H1 (cell line): ENCODE data around the gene NCF2. TPM values are rescaled to one million over a fixed set of nuclear protein-coding genes. Genes with fewer than 3 reads are reported as not detected.
A peak's percentile ranks its signal among the peaks of the same experiment; 100 is the strongest.

ENCODE experiments used
- CTCF ChIA-PET: fragments of 300-600 bp; sonication (Branson Sonifier 250); formaldehyde crosslinking; loops from one replicate; lab custom pipeline; 2021; ENCODE audit not compliant: partially characterized antibody; lab: Charles Lee
- POLR2A ChIA-PET: fragments of 300-600 bp; sonication (Branson Sonifier 250); formaldehyde crosslinking; loops from one replicate; lab custom pipeline; 2021; ENCODE audit warnings: inconsistent platforms; ENCODE audit not compliant: partially characterized antibody; lab: Charles Lee
- DNase-seq, 2 experiments: peaks; one replicate each; pipeline versions ENCODE4 v3.0.0 to v3.0.0-alpha.2; 2010 to 2022; ENCODE audit warnings: low spot score in 2 of 2, low read depth in 1 of 2, mixed read lengths in 1 of 2
- FAIRE-seq: peaks from 2 replicates; lab custom pipeline; 2011; peaks lifted over from hg19 to GRCh38; lab: Jason Lieb, UNC
- H2AFZ ChIP-seq: 2 replicates; pipeline ENCODE4 v1.8.1; 2012; ENCODE audit warnings: low read length, inconsistent platforms
- H2AK5ac ChIP-seq: 2 replicates; pipeline ENCODE4 v1.6.1; 2013; ENCODE audit warnings: low read depth, low read length
- H2BK120ac ChIP-seq: replicated peaks from 2 replicates; pipeline ENCODE3; 2013; ENCODE audit warnings: low read depth, low read length, inconsistent platforms
- H2BK12ac ChIP-seq: 2 replicates; pipeline ENCODE4 v1.6.1; 2013; ENCODE audit warnings: low read depth, low read length
- H2BK15ac ChIP-seq: 2 replicates; pipeline ENCODE4 v1.6.1; 2013; ENCODE audit warnings: low read length
- H2BK20ac ChIP-seq: 2 replicates; pipeline ENCODE4 v1.6.1; 2013; ENCODE audit warnings: low read length
- H2BK5ac ChIP-seq: 2 replicates; pipeline ENCODE4 v1.6.1; 2013; ENCODE audit warnings: low read depth, low read length
- H3K14ac ChIP-seq: 2 replicates; pipeline ENCODE4 v1.6.1; 2013; ENCODE audit warnings: inconsistent platforms; ENCODE audit not compliant: insufficient read length
- H3K18ac ChIP-seq: 2 replicates; pipeline ENCODE4 v1.6.1; 2013; ENCODE audit warnings: low read length; ENCODE audit errors: extremely low read depth
- H3K23ac ChIP-seq: 2 replicates; pipeline ENCODE4 v1.6.1; 2013; ENCODE audit warnings: inconsistent platforms; ENCODE audit not compliant: insufficient read length
- H3K23me2 ChIP-seq: 2 replicates; pipeline ENCODE4 v1.6.1; 2013; ENCODE audit warnings: low read depth, low read length
- H3K27ac ChIP-seq: 2 replicates; pipeline ENCODE4 v1.6.1; 2011; ENCODE audit warnings: low read depth, low read length, inconsistent platforms
- H3K27me3 ChIP-seq, 4 experiments: replicated peaks in 1 of 4; 1 replicate in 1 of 4; 2 replicates in 3 of 4; pipeline versions ENCODE4 v1.6.1 to v1.8.1; 2011 to 2013; ENCODE audit warnings: low read length in 3 of 4, mild to moderate bottlenecking in 3 of 4, inconsistent platforms in 2 of 4, mixed read lengths in 2 of 4, moderate library complexity in 1 of 4; ENCODE audit not compliant: control insufficient read depth in 3 of 4, insufficient read depth in 3 of 4; ENCODE audit errors: extremely low read depth in 1 of 4
- H3K36me3 ChIP-seq, 4 experiments: 2 replicates each; pipeline versions ENCODE4 v1.6.1 to v1.8.1; 2011 to 2013; ENCODE audit warnings: mild to moderate bottlenecking in 4 of 4, low read length in 3 of 4, moderate library complexity in 2 of 4, control low read depth in 1 of 4, inconsistent platforms in 1 of 4; ENCODE audit not compliant: insufficient read depth in 4 of 4, control insufficient read depth in 2 of 4
- H3K4ac ChIP-seq: replicated peaks from 2 replicates; pipeline ENCODE3; 2013; ENCODE audit warnings: low read length, low read depth, mixed read lengths, inconsistent platforms; ENCODE audit not compliant: insufficient read length
- H3K4me1 ChIP-seq, 4 experiments: replicated peaks in 1 of 4; 1 replicate in 1 of 4; 2 replicates in 3 of 4; pipeline versions ENCODE4 v1.6.1 to v1.8.1; 2011 to 2013; ENCODE audit warnings: low read length in 3 of 4, inconsistent platforms in 2 of 4, mixed read lengths in 1 of 4; ENCODE audit not compliant: insufficient read depth in 4 of 4, control insufficient read depth in 3 of 4
- H3K4me2 ChIP-seq, 2 experiments: 2 replicates each; pipeline versions ENCODE4 v1.6.1 to v1.8.1; 2011 to 2013; ENCODE audit warnings: low read depth in 2 of 2, low read length in 2 of 2, control low read depth in 1 of 2, inconsistent platforms in 1 of 2, mild to moderate bottlenecking in 1 of 2; ENCODE audit not compliant: insufficient read depth in 1 of 2
- H3K4me3 ChIP-seq, 4 experiments: fragments of 200-600, 300-600 bp in 1 of 4; sonication (generic), shearing (Covaris generic), sonication (Bioruptor Twin) in 1 of 4; 2 replicates each; pipeline versions ENCODE4 v1.5.1 to v1.8.1; 2011 to 2016; ENCODE audit warnings: low read length in 4 of 4, low read depth in 3 of 4, control low read depth in 2 of 4, inconsistent platforms in 2 of 4, mild to moderate bottlenecking in 2 of 4, mixed read lengths in 1 of 4, moderate library complexity in 1 of 4; ENCODE audit not compliant: insufficient read depth in 2 of 4; ENCODE audit errors: extremely low read depth in 1 of 4
- H3K56ac ChIP-seq: replicated peaks from 2 replicates; pipeline ENCODE3; 2013; ENCODE audit warnings: low read depth, mild to moderate bottlenecking, mixed read lengths, low read length, inconsistent platforms; ENCODE audit not compliant: insufficient read length
- H3K79me1 ChIP-seq: 2 replicates; pipeline ENCODE4 v1.6.1; 2013; ENCODE audit warnings: low read depth, low read length, control low read depth
- H3K79me2 ChIP-seq, 2 experiments: 2 replicates each; pipeline versions ENCODE4 v1.6.1 to v1.8.1; 2012 to 2013; ENCODE audit warnings: low read length in 2 of 2, mild to moderate bottlenecking in 2 of 2, inconsistent platforms in 1 of 2; ENCODE audit not compliant: insufficient read depth in 2 of 2, control insufficient read depth in 1 of 2
- H3K9ac ChIP-seq, 4 experiments: replicated peaks in 1 of 4; 1 replicate in 1 of 4; 2 replicates in 3 of 4; pipeline versions ENCODE4 v1.6.1 to v1.8.1; 2011 to 2013; ENCODE audit warnings: low read depth in 3 of 4, low read length in 3 of 4, control low read depth in 2 of 4, mild to moderate bottlenecking in 2 of 4, moderate library complexity in 2 of 4, inconsistent platforms in 1 of 4; ENCODE audit errors: extremely low read depth in 1 of 4
- H3K9me3 ChIP-seq, 2 experiments: 2 replicates each; pipeline versions ENCODE4 v1.6.1 to v1.8.1; 2012 to 2013; ENCODE audit warnings: mild to moderate bottlenecking in 2 of 2, moderate library complexity in 2 of 2, control low read depth in 1 of 2, inconsistent platforms in 1 of 2, low read depth in 1 of 2, low read length in 1 of 2, mixed read lengths in 1 of 2; ENCODE audit not compliant: insufficient read depth in 2 of 2
- H4K20me1 ChIP-seq, 2 experiments: replicated peaks in 1 of 2; 2 replicates each; pipeline versions ENCODE3 to v1.8.1; 2011 to 2013; ENCODE audit warnings: inconsistent platforms in 2 of 2, low read length in 2 of 2, mild to moderate bottlenecking in 1 of 2; ENCODE audit not compliant: insufficient read depth in 2 of 2, control insufficient read depth in 1 of 2
- H4K5ac ChIP-seq: 2 replicates; pipeline ENCODE4 v1.6.1; 2013; ENCODE audit warnings: low read length, low read depth, mixed read lengths, inconsistent platforms; ENCODE audit not compliant: insufficient read length
- H4K8ac ChIP-seq: 2 replicates; pipeline ENCODE4 v1.8.0; 2013; ENCODE audit warnings: mild to moderate bottlenecking, moderate library complexity, low read length, inconsistent platforms; ENCODE audit not compliant: insufficient read depth; ENCODE audit errors: extremely low read depth
- H4K91ac ChIP-seq: replicated peaks from 2 replicates; pipeline ENCODE3; 2013; ENCODE audit warnings: low read length, mixed read lengths, inconsistent platforms; ENCODE audit not compliant: insufficient read length
- BACH1 ChIP-seq: IDR thresholded peaks from 2 replicates; pipeline ENCODE4 v1.6.1; 2012; ENCODE audit warnings: low read length, improper control_type of control experiment
- BRCA1 ChIP-seq: IDR thresholded peaks from 2 replicates; pipeline ENCODE4 v1.6.1; 2012; ENCODE audit warnings: low read depth, low read length, improper control_type of control experiment
- CBX5 ChIP-seq: fragments of 300-800, 300-1000 bp; sonication (generic); IDR thresholded peaks from 2 replicates; pipeline ENCODE4 v1.7.1; 2016; ENCODE audit warnings: antibody characterized with exemption, low read length, low read depth
- CREB1 ChIP-seq: IDR thresholded peaks from 2 replicates; pipeline ENCODE4 v1.6.1; 2012; ENCODE audit warnings: inconsistent platforms
- GTF2F1 ChIP-seq: IDR thresholded peaks from 2 replicates; pipeline ENCODE4 v1.6.1; 2012; ENCODE audit warnings: low read depth, low read length, improper control_type of control experiment, borderline replicate concordance
- NANOG ChIP-seq: IDR thresholded peaks from 2 replicates; pipeline ENCODE4 v1.6.1; 2011; ENCODE audit warnings: low read length, low read depth, mild to moderate bottlenecking, inconsistent platforms; ENCODE audit not compliant: insufficient read depth, poor library complexity, severe bottlenecking
- PHF8 ChIP-seq: fragments of 200-600 bp; sonication (generic); conservative IDR thresholded peaks from 2 replicates; pipeline ENCODE4 v1.7.1; 2012; ENCODE audit warnings: low read depth, mild to moderate bottlenecking, inconsistent platforms, low read length, moderate library complexity
- POLR2AphosphoS5 ChIP-seq: IDR thresholded peaks from 2 replicates; pipeline ENCODE4 v1.6.1; 2011; ENCODE audit warnings: low read depth, low read length
- SAP30 ChIP-seq: fragments of 300-600 bp; sonication (generic); IDR thresholded peaks from 2 replicates; pipeline ENCODE4 v1.7.1; 2012; ENCODE audit warnings: low read length, moderate library complexity, mild to moderate bottlenecking, inconsistent platforms; ENCODE audit not compliant: insufficient read depth, insufficient replicate concordance
- WGBS, 2 experiments: shearing (Covaris generic) in 1 of 2; methylation state at CpG; one replicate each; pipeline versions ENCODE4 v1.1.6 to v1.1.7; 2013 to 2015; ENCODE audit warnings: low lambda C conversion rate in 2 of 2, mixed read lengths in 2 of 2, inconsistent platforms in 1 of 2, low coverage in 1 of 2, missing lambda C conversion rate in 1 of 2; ENCODE audit not compliant: insufficient replicate concordance in 2 of 2, insufficient coverage in 1 of 2, insufficient read length in 1 of 2; ENCODE audit errors: extremely low coverage in 1 of 2, missing lambda C conversion rate in 1 of 2; 5-methylcytosine and 5-hydroxymethylcytosine counted together
- polyA plus RNA-seq, 7 experiments: library from polyadenylated mRNA; depleted of rRNA in 3 of 7; stranded (reverse) in 5 of 7; unstranded in 2 of 7; fragments of >200 nt in 5 of 7; fragments of 200-250 nt in 2 of 7; gene quantifications; 1 replicate in 5 of 7; 2 replicates in 1 of 7; 4 replicates in 1 of 7; pipeline versions ENCODE4 v1.2.1 to v1.2.3, GENCODE V29; 2011 to 2013; ENCODE audit warnings: missing spikeins in 2 of 7, mixed read lengths in 2 of 7
- total RNA-seq: library from RNA; stranded (reverse); fragmentation: NEBNext Ultra II Directional; extraction: Animal tissue kit (Norgen Biotek cat#: 25700); gene quantifications from 2 replicates; pipeline ENCODE4 v1.2.1, GENCODE V29; 2021
- TF ChIP-seq, protein P1 (sequence below): IDR thresholded peaks from 2 replicates; pipeline ENCODE4 v1.6.1; 2011; ENCODE audit warnings: low read depth, mild to moderate bottlenecking, low read length; ENCODE audit not compliant: insufficient read depth

NCF2 gene
- total and polyA plus RNA-seq, 2 of the 8 experiments (the other 6 are each of a cell fraction or from before 2014, with no cell fraction given), result not detected

DNA sequence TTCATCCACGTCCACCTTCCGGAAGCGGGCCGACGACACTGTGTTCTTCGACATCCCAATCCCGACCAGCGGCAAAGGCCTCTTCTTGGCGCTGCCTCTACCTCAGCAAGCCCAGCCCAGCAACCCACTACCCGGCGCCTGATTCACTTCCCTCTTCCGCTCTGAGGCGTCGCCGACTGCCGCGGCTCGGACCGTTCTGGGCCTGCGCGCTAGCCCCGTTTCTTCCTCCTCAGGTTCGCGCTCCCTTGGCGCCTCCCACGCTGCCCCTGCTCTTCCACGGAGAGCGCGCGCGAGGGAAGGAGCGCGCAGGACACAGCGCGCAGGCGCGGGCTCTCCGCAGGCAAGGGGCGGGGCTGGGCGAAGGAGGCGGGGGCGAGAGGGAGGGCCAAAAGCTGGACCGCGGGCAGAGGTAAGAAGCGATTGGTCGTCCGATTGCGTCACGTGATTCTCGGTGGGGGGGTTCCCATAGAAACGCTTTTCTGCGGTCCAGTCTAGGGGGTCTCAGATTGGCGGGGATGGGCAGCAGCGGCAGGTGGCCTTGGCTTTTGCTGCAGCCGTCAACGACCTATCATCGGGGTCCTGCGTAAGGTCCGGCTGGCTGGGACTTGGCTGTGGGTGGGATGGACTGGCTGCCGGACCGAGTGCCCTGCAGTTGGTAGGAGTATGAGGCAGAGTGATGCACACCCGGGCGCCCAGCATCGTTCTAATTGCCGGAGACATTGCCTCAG is 45.5 kb upstream of the NCF2 start, which contains the start of gene ARPC5:
ARPC5 (minus strand) TSS at position 178 of the 728 bp plus-strand sequence; CDS start at position 54, 124 bp downstream.
- no peak within 1 kb of the TSS for H2BK12ac ChIP-seq
- peaks cover 0 to 10% (median 2%) of the 10 kb centered on the region in 4 experiments; a peak in 3 of 7 replicates for H3K4me1 ChIP-seq
- peak within 1 kb of the TSS; percentile 88 for H3K18ac ChIP-seq
- no peak within 1 kb of the TSS for H3K14ac ChIP-seq
- H3K9ac ChIP-seq, result peak within 1 kb of the TSS; percentile 63 to 76 (median 74)
- H3K4me2 ChIP-seq, result peak within 1 kb of the TSS; percentile 92 to 98
- H3K27ac ChIP-seq, result peak within 1 kb of the TSS; percentile 56; the same call in 1 of the 2 replicates
- peak within 1 kb of the TSS; percentile 82; the same call in 1 of the 2 replicates for H4K8ac ChIP-seq
- H3K36me3 ChIP-seq, result peaks cover 0 to 3% (median under 1%) of the 10 kb centered on the region in 4 experiments; a peak in 2 of 8 replicates
- peak within 1 kb of the TSS; percentile 64 for H3K56ac ChIP-seq
- no peak within 1 kb of the TSS for H2AK5ac ChIP-seq
- H2AFZ ChIP-seq, result peak within 1 kb of the TSS; percentile 78
- H3K4me3 ChIP-seq, result peak within 1 kb of the TSS; percentile 87 to 92 (median 90)
- DNase-seq, result peak; percentile 85 to 98
- peaks cover 2% of the 10 kb centered on the region; the same call in 1 of the 2 replicates for H3K79me1 ChIP-seq
- peak within 1 kb of the TSS; percentile 87 for H3K4ac ChIP-seq
- ChIA-PET POLR2A (interaction anchor here (1.3 kb wide), 1 partner anchor 162 kb away, joined by 4 read pairs; no protein-coding TSS in a partner anchor), CTCF (interaction anchor here (1.0 kb wide), 1 partner anchor 21 kb away, joined by 3 read pairs; no protein-coding TSS in a partner anchor)
- H4K5ac ChIP-seq, result peak within 1 kb of the TSS; percentile 78
- peaks cover 6% of the 10 kb centered on the region for H3K23me2 ChIP-seq
- H2BK20ac ChIP-seq, result no peak within 1 kb of the TSS
- no peaks in the 10 kb centered on the region for H3K9me3 ChIP-seq
- H4K20me1 ChIP-seq, result peaks cover 0 to under 1% of the 10 kb centered on the region in 2 experiments
- peaks cover 0 to 33% of the 10 kb centered on the region in 2 experiments; a peak in 2 of 4 replicates for H3K79me2 ChIP-seq
- H2BK5ac ChIP-seq, result peak within 1 kb of the TSS; percentile 25; the same call in 1 of the 2 replicates
- no peak within 1 kb of the TSS for H3K23ac ChIP-seq
- no peak for FAIRE-seq
- H2BK15ac ChIP-seq, result no peak within 1 kb of the TSS
- 2% methylated on average over 57 of the region's 65 CpGs; no CpG with 5 or more reads in 1 of the 2 experiments for WGBS, 2 experiments
- H3K27me3 ChIP-seq, result peaks cover 0 to 7% (median 0%) of the 10 kb centered on the region in 4 experiments; a peak in 3 of 7 replicates
- peak within 1 kb of the TSS; percentile 40 for H4K91ac ChIP-seq
- H2BK120ac ChIP-seq, result no peak within 1 kb of the TSS
- TF ChIP-seq PHF8 (peak; percentile 42), CBX5 (no peak), BRCA1 (no peak), NANOG (peak; percentile 9), POLR2AphosphoS5 (peak; percentile 51; the same call in 1 of the 2 replicates), CREB1 (peak; percentile 39; the same call in 1 of the 2 replicates), BACH1 (peak; percentile 89), GTF2F1 (no peak), SAP30 (no peak)
- TF ChIP-seq, protein P1, sequence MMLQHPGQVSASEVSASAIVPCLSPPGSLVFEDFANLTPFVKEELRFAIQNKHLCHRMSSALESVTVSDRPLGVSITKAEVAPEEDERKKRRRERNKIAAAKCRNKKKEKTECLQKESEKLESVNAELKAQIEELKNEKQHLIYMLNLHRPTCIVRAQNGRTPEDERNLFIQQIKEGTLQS, result peak; percentile 63
